GM19238 (cell line): ENCODE data around the gene CREB5.

Experiments used
- DNase-seq: peaks from one replicate; pipeline ENCODE4 v3.0.0; 2011; ENCODE audit warnings: low spot score; ENCODE audit not compliant: insufficient read length

CREB5 gene

GRCh38 chr7:28847681-28848080 lies 435.4 kb downstream of the CREB5 start:
- no peak for DNase-seq

- DNase-seq: no peak
These were observed 436.6 kb downstream of the CREB5 start for GRCh38 chr7:28848906-28849305.

GRCh38 chr7:28850699-28851098 lies 438.4 kb downstream of the CREB5 start:
- DNase-seq: no peak

GRCh38 chr7:28853150-28853549 lies 440.8 kb downstream of the CREB5 start:
- DNase-seq: no peak

- DNase-seq: peak; percentile 90
These were observed 441.8 kb downstream of the CREB5 start for GRCh38 chr7:28853834-28854749.

GRCh38 chr7:28854750-28855074 lies 442.4 kb downstream of the CREB5 start:
- DNase-seq: no peak

- no peak for DNase-seq
These were observed 443.4 kb downstream of the CREB5 start for GRCh38 chr7:28855538-28856217.

GRCh38 chr7:28856656-28857055 lies 444.3 kb downstream of the CREB5 start:
- DNase-seq: no peak

GRCh38 chr7:28858206-28858605 lies 445.9 kb downstream of the CREB5 start:
- no peak for DNase-seq

GRCh38 chr7:28858895-28859294 lies 446.6 kb downstream of the CREB5 start:
- no peak for DNase-seq

- no peak for DNase-seq
These were observed 449.5 kb downstream of the CREB5 start for GRCh38 chr7:28861825-28862224.

GRCh38 chr7:28862595-28863272 lies 450.4 kb downstream of the CREB5 start:
- no peak for DNase-seq

- no peak for DNase-seq
These were observed 453.4 kb downstream of the CREB5 start for GRCh38 chr7:28865601-28866144.

GRCh38 chr7:28868712-28869111 lies 456.4 kb downstream of the CREB5 start:
- no peak for DNase-seq

- DNase-seq: no peak
These were observed 458.8 kb downstream of the CREB5 start for GRCh38 chr7:28871077-28871476.

GRCh38 chr7:28871631-28872030 lies 459.3 kb downstream of the CREB5 start:
- no peak for DNase-seq

- DNase-seq: no peak
These were observed 459.9 kb downstream of the CREB5 start for GRCh38 chr7:28872226-28872625.

- no peak for DNase-seq
These were observed 461.0 kb downstream of the CREB5 start for GRCh38 chr7:28873365-28873764.

GRCh38 chr7:28874001-28874400 lies 461.7 kb downstream of the CREB5 start:
- no peak for DNase-seq
